DMS 273 (cell line): Measurements from ENCODE around the gene SCP2.

Experiments
- DNase-seq: peaks from one replicate; lab custom pipeline; 2025; ENCODE audit not compliant: unreplicated experiment; lab: John Stamatoyannopoulos, UW

The SCP2 gene

GRCh38 chr1:53026254-53026653 lies 99.2 kb downstream of the SCP2 start:
- DNase-seq = no peak

GRCh38 chr1:53031732-53032131 lies 104.7 kb downstream of the SCP2 start:
- no peak for DNase-seq

- no peak for DNase-seq
Observed at GRCh38 chr1:53037159-53037558, 110.1 kb downstream of the SCP2 start.

- no peak for DNase-seq
Observed at GRCh38 chr1:53038566-53038965, 111.5 kb downstream of the SCP2 start.

- DNase-seq = no peak
Observed at GRCh38 chr1:53043271-53043670, 116.2 kb downstream of the SCP2 start.

- no peak for DNase-seq
Observed at GRCh38 chr1:53044926-53045325, 117.8 kb downstream of the SCP2 start.

GRCh38 chr1:53046930-53047329 lies 119.9 kb downstream of the SCP2 start:
- peak; percentile 19 for DNase-seq

- DNase-seq = no peak
Observed at GRCh38 chr1:53047737-53048736, 121.0 kb downstream of the SCP2 start.

GRCh38 chr1:53048960-53049573 lies 122.0 kb downstream of the SCP2 start:
- DNase-seq = no peak

- no peak for DNase-seq
Observed at GRCh38 chr1:53049574-53049967, 122.5 kb downstream of the SCP2 start.

GRCh38 chr1:53050310-53050709 lies 123.2 kb downstream of the SCP2 start:
- no peak for DNase-seq

GRCh38 chr1:53051676-53052075 lies 124.6 kb downstream of the SCP2 start:
- DNase-seq = peak; percentile 55

- DNase-seq = peak; percentile 76
Observed at GRCh38 chr1:53057127-53057526, 130.1 kb downstream of the SCP2 start.

GRCh38 chr1:53060579-53060978 lies 133.5 kb downstream of the SCP2 start:
- no peak for DNase-seq

GRCh38 chr1:53061123-53061858 lies 134.2 kb downstream of the SCP2 start:
- no peak for DNase-seq

- DNase-seq = peak; percentile 66
Observed at GRCh38 chr1:53061859-53062707, 135.0 kb downstream of the SCP2 start, which contains the start of gene PODN. Gene PODN (plus strand): TSS chr1:53062213. CDS start chr1:53069856, 7,643 bp downstream.

- DNase-seq = no peak
Observed at GRCh38 chr1:53062708-53063591, 135.9 kb downstream of the SCP2 start.

- DNase-seq = no peak
Observed at GRCh38 chr1:53063744-53064515, 136.9 kb downstream of the SCP2 start.

- no peak for DNase-seq
Observed at GRCh38 chr1:53065391-53065790, 138.3 kb downstream of the SCP2 start.
